Left hindlimb (tissue), 1 donor: ENCODE data around the gene FBXL7.
"Not testable (repeated sequence)": the region's sequence is repeated elsewhere in the genome, so short reads cannot be mapped to it uniquely, and the experiment has no call there.

Experiments used
- DNase-seq: peaks from one replicate; pipeline ENCODE4 v3.0.0-alpha.2; 2018

The FBXL7 gene

DNA sequence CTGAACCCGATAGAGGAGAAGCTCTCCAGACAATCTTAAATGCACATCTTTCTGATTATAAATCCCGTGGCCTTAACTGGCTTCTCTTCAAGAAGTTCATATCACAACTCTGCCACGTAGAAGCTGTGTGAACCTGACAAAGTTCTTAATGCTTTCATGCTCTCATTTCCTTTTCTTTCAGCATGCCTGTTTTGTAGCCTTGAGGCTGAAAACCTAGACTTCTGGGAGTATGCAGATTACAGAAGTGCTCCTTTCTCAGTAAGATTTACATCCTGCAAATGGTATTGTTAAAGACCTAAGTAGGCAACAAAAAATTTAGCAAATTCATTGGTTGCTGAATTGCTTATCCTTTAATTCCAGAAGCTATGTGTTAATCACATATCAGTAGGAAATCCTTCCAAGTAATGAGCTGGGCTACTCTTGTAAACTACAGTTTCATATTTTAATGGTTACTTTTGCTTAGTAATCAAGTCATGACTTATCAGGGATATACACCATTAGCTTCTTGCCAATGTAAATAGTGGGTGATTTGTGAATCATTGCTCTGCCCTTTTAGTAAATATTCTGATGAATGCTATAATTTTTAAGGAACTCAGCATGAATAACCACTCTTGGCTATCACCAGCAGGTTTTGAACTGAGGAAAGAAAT, 334.7 kb downstream of the FBXL7 start:
- no peak for DNase-seq

- DNase-seq, result no peak
Observed at GRCh38 chr5:15835514-15835913, 335.5 kb downstream of the FBXL7 start.

GRCh38 chr5:15837551-15838289, 337.7 kb downstream of the FBXL7 start:
- no peak for DNase-seq

DNA sequence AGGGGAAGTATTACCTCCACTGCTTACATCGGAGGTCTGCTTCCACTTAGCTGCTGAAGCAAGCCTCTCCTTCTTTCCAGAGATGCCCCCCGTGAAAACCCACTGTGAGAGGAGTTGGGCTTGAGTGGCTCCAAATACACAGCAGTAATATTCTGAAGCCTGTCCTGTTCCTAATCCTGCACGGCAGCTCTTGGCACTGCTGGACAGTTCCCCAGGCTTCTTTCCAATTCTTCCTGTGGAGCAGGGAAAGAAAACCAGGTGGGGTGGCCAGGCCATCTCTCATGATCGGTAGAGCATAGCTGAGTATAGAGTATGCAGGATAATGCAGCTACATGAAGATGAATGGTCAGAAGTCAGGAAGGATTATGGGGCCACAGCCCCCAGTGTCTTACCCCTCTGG, 344.3 kb downstream of the FBXL7 start:
- peak; percentile 39 for DNase-seq

DNA sequence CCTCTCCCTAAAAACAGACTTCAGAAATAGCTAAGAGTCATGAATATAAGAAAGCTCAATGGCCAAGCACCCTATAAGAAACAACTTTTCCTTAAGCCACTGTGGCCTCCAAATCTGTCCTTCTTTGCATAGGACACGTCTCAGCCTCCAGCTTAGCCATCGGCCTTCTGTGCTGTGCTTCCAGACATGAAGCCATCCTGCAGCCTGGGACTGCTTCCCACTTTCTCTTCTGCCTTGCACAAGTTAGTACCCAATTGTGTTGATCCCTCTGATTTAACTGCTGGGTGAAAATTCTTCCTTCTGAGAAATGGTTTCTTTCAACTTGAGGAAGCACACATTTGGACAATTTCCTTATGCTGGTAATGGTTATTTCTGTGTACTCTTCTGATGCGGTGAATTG, 344.9 kb downstream of the FBXL7 start:
- no peak for DNase-seq

- no peak for DNase-seq
Observed at GRCh38 chr5:15850536-15850935, 350.6 kb downstream of the FBXL7 start.

DNA sequence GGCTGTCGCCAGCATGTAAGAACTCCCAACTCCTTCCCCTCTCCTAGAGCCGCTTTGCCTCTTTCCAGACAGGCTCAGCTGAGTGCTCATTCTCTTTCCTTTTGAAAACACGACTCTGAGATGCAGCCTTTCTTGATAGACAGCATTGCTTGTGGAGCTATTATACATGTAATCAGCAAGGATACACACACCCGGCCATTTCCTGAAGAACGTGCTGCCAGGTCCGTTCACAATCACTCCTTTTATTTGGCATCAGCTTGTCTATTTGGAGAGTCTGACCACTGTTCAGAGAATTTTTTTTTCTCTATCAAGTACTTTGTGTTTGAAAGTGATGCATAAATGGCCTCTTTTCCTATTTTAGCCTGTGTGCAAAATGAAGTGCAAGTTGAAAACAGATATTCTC, 351.0 kb downstream of the FBXL7 start:
- no peak for DNase-seq

DNA sequence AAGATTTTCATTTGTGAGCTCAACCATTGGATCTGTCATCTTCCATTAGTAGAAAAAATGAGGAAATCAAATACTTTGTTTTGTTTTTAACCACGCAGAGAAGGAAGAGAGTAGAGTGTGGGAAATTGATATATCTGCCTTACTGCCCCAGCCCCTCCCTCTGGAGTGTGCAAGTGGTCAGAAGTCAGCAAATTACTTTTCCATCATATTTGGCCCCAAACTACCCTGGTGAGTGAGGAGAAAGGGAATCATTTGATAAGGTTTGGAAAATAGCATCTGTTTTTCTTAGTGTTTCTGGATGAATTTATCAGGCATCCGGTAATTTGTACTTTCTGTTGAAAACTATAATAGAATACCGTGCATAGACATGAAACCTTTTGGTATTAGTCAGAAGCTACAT, 352.2 kb downstream of the FBXL7 start:
- no peak for DNase-seq

- DNase-seq, result no peak
Observed at GRCh38 chr5:15852949-15853348, 353.0 kb downstream of the FBXL7 start.

GRCh38 chr5:15858326-15858725, 358.3 kb downstream of the FBXL7 start:
- DNase-seq, result no peak

- peak; percentile 37 for DNase-seq
Observed at GRCh38 chr5:15864536-15865215, 364.7 kb downstream of the FBXL7 start.

DNA sequence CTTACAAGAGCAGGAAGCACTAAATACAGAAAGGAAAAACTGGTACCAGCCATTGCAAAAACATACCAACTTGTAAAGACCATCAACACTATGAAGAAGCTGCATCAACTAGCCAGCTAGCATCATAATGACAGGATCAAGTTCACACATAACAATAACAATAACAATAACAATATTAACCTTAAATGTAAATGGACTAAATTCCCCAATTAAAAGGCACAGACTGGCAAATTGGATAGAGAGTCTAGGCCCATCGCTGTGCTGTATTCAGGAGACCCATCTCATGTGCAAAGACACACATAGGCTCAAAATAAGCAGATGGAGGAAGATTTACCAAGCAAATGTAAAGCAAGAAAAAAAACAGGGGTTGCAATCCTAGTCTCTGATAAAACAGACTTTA, 372.3 kb downstream of the FBXL7 start:
- DNase-seq, result not testable (repeated sequence)

GRCh38 chr5:15877914-15878313, 377.9 kb downstream of the FBXL7 start:
- DNase-seq, result no peak

GRCh38 chr5:15880201-15880600, 380.2 kb downstream of the FBXL7 start:
- DNase-seq, result no peak

DNA sequence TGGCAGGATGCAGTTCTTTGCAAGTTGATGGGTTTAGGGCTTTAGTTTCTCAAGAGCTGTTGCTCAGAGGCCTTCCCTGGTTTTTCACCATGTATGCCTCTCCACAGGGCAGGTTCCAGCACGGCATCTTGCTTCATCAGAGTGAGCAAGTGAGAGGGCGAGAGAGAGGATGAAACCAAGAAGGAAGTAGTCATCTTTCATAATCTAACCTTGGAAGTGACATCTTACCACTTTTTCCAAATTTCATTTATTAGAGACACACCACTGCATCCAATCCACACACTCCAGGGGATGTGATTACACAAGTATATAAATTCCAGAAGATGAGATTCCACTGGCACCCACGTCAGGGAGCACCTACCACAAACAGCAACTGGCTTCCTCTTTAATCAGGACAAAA, 385.2 kb downstream of the FBXL7 start:
- DNase-seq, result no peak

DNA sequence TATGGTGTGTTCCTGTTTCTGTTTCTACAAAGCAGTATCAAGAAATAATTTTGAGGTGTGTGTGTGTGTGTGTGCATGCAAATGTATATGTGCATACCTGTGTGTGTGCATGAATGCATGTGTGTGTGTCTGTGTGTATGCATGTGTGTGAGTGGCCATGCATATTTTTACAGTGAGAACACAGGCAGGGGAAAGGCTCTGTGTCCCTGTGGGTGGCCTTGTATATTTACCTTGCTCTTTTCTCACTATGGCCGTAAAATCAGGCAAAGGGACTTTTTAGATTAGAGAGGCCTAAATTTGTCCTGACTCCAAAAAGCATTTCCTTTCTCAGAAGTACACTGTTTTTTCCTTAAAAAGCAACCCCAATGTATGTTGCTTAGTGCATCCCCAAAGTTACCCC, 386.2 kb downstream of the FBXL7 start:
- DNase-seq, result no peak

- DNase-seq, result no peak
Observed at GRCh38 chr5:15887093-15887492, 387.1 kb downstream of the FBXL7 start.

DNA sequence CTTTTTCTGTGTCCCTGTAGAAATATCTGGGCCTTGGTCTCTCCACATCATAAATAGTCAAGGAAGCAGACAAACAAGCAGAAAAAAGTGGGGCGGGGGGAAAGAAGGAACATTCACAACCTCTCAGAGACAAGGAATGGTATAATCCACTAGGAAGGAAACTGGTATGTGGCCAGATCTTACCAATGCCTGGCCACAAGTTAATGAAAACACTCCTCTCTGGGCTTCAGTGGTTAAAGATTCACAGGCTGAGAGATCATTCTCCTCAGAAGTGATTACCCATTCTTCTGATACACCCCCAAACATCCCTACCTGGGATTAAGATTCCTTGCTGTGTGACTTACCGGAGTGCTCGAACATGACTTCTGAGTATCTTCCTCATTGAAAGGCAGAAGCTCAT, 389.0 kb downstream of the FBXL7 start:
- DNase-seq, result no peak

GRCh38 chr5:15893866-15894265, 393.9 kb downstream of the FBXL7 start:
- no peak for DNase-seq

- no peak for DNase-seq
Observed at GRCh38 chr5:15897656-15898055, 397.7 kb downstream of the FBXL7 start.

DNA sequence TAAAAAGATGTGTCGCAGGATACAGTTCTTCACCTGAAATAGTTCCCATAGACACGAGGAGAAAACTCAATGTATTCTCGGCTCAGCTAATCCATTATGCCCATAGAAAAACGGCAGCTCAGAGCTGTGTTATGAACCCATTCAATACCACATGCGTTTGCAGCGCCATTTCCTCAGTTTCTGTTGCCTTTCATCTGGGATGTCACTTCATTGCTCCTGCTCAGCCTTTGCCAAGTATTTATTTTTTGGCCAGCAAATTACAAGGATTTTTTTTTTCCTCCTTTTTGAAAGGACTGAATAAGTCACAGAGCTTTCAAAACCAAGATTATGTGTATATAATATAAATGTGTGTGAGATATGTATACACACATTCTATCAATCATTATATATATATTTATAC, 398.7 kb downstream of the FBXL7 start:
- DNase-seq, result no peak

DNA sequence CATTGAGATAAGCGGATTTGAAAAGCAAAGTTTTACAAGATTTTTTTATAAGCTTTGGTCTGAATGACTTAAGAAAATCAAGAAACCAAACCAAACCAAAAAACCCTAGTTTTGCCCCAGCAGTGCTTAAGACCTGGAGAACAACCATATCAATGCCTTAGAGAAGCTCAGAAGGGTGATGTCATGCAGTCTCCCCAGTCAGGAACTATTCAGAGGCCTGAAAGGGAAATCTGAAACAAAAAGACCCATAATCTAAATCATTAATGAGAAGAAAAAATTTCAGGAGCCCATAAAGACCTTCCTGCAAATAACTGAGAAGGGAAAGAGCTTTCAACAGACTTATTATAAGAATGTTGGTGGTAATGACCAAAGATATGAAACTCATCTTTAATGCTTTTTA, 399.5 kb downstream of the FBXL7 start:
- no peak for DNase-seq

DNA sequence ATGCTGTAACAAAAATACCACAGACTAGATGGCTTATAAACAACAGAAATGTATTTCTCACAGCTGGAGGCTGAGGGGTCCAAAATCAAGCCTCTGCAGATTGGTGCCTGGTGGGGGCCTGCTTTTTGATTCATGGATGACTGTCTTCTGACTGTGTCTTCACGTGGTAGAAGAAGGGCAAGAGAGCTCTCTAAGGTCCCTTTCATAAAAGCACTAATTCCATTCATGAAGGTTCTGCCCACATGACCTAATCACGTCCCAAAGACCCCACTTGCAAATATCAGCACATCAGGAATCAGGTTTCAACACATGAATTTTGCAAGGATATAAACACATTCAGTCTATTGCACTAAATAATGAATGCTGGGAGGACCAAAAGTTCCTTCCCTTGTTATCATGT, 401.2 kb downstream of the FBXL7 start:
- DNase-seq, result no peak

DNA sequence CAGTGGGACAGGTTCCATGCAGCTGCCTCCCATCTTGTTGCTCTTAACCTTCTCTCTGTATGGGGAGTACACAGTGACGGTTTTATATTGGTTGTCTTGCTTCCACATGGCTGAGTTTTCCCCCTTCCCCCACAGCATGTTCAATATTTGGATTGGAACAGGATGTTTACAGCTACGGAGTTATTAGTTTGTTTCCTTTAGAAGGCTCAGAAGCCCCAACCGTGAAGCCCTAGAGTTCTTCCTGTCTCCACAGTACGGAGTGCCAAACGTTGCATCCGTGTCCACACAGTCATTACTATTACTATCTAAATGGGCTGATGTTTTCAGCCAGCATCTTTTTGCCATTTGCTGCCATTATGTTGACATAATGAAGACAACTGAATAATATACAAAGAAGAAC, 402.1 kb downstream of the FBXL7 start:
- DNase-seq, result no peak
